NT2/D1 (cell line): ENCODE measurements around the gene RANBP1.

Experiments used
- SUZ12 ChIP-seq: IDR thresholded peaks from 2 replicates; pipeline ENCODE4 v1.6.1; 2011; ENCODE audit not compliant: insufficient read length, insufficient read depth; ENCODE audit errors: extremely low read depth
- ZNF274 ChIP-seq: IDR thresholded peaks from 2 replicates; pipeline ENCODE4 v1.6.1; 2011; ENCODE audit warnings: mild to moderate bottlenecking, low read depth, low read length

- TF ChIP-seq ZNF274 (no peak), SUZ12 (no peak)
These were observed 41.7 kb downstream of the RANBP1 start for GRCh38 chr22:20157430-20158183.
